ENCODE results near the gene NOTCH1. TPM values are rescaled to one million over a fixed set of nuclear protein-coding genes. Genes with fewer than 3 reads are reported as not detected.

Gene NOTCH1
- total RNA-seq, 1 donor: 10.5 TPM

DNA sequence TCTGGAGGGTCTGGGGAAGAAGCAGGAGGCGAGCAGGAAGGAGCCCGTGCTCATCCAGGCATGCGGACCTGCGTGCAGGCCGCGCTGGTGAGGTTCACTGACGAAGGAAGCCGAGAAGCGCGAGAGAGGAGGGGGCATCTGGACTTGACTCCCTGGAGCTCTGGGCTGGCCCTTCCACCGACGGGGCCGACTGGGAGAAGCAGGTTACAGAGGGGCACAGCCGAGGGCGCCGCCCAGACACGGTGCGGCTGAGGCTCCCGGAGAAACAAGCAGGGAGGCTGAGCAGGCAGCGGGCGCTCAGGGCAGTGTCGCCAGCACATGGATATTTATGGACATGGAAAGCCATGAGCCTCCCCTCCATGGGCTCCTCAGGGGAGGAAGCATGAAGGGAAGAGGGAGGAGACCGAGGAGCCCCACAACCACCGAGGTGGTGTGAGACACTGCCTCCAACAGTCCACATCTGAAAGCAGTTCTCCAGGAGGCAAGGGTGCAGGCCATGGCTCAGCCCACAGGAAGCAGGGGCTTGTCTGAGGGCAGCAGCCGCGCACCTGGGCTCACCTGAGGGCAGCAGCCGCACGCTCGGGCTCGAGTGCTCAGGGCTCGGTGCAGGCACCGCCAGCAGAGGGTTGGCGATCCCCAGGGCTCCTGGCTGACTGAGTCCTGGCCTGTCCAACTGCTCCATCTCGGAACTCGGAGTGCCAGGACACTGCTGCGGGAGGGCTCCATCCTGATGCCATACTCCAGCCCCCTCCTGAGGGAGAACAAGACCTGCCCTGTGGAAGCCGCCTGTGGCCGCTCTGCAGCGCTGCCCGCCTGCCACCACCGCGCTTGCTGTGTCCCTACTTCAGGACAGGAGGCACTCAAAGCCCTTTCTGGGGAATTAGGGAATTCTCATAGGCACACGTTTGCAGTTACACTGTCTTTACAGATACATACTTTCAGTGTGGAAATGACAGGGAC, 90.5 kb downstream of the NOTCH1 start:
- Histone ChIP-seq H2AFZ (ENCODE audit: low read length) (no peak overlapping the region), H3K79me2 (ENCODE audit: insufficient read depth, low read length) (peaks cover 12% of the 10 kb centered on the region), H3K4me3 (ENCODE audit: insufficient read depth, low read length) (no peak overlapping the region), H3K27me3 (ENCODE audit: insufficient read depth, low read length) (no peaks in the 10 kb centered on the region), H3K9me3 (ENCODE audit: low read depth, low read length) (no peaks in the 10 kb centered on the region), H3K4me2 (ENCODE audit: insufficient read depth, low read length) (no peak overlapping the region), H3K4me1 (ENCODE audit: insufficient read depth, low read length) (no peaks in the 10 kb centered on the region), H4K20me1 (ENCODE audit: insufficient read depth, low read length) (no peaks in the 10 kb centered on the region), H3K27ac (ENCODE audit: low read depth, low read length) (no peak overlapping the region), H3K36me3 (ENCODE audit: insufficient read depth, low read length) (peaks cover 85% of the 10 kb centered on the region)
- TF ChIP-seq, protein P1, sequence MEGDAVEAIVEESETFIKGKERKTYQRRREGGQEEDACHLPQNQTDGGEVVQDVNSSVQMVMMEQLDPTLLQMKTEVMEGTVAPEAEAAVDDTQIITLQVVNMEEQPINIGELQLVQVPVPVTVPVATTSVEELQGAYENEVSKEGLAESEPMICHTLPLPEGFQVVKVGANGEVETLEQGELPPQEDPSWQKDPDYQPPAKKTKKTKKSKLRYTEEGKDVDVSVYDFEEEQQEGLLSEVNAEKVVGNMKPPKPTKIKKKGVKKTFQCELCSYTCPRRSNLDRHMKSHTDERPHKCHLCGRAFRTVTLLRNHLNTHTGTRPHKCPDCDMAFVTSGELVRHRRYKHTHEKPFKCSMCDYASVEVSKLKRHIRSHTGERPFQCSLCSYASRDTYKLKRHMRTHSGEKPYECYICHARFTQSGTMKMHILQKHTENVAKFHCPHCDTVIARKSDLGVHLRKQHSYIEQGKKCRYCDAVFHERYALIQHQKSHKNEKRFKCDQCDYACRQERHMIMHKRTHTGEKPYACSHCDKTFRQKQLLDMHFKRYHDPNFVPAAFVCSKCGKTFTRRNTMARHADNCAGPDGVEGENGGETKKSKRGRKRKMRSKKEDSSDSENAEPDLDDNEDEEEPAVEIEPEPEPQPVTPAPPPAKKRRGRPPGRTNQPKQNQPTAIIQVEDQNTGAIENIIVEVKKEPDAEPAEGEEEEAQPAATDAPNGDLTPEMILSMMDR (IDR thresholded peaks at IDR 0.05; ENCODE audit: extremely low read depth, low read depth, low read length): no peak
- DNase-seq (ENCODE audit: insufficient read length, low spot score, missing footprints): no peak

- Histone ChIP-seq H3K27me3 (ENCODE audit: insufficient read depth, low read length) (no peaks in the 10 kb centered on the region), H3K9me3 (ENCODE audit: low read depth, low read length) (no peaks in the 10 kb centered on the region), H3K4me2 (ENCODE audit: insufficient read depth, low read length) (no peak overlapping the region), H2AFZ (ENCODE audit: low read length) (no peak overlapping the region), H3K79me2 (ENCODE audit: insufficient read depth, low read length) (peaks cover 12% of the 10 kb centered on the region), H3K4me1 (ENCODE audit: insufficient read depth, low read length) (no peaks in the 10 kb centered on the region), H3K4me3 (ENCODE audit: insufficient read depth, low read length) (no peak overlapping the region), H3K36me3 (ENCODE audit: insufficient read depth, low read length) (peaks cover 87% of the 10 kb centered on the region), H3K27ac (ENCODE audit: low read depth, low read length) (no peak overlapping the region), H4K20me1 (ENCODE audit: insufficient read depth, low read length) (no peaks in the 10 kb centered on the region)
- no peak for DNase-seq (ENCODE audit: insufficient read length, low spot score, missing footprints)
- TF ChIP-seq, protein P1 (IDR thresholded peaks at IDR 0.05; ENCODE audit: extremely low read depth, low read depth, low read length): no peak
Observed at GRCh38 chr9:136454026-136454796, 91.6 kb downstream of the NOTCH1 start.

GRCh38 chr9:136453326-136453725, 92.5 kb downstream of the NOTCH1 start:
- TF ChIP-seq, protein P1 (IDR thresholded peaks at IDR 0.05; ENCODE audit: extremely low read depth, low read depth, low read length): no peak
- no peaks in the 10 kb centered on the region for H4K20me1 ChIP-seq (ENCODE audit: insufficient read depth, low read length)
- H3K4me1 ChIP-seq (ENCODE audit: insufficient read depth, low read length): no peaks in the 10 kb centered on the region
- no peaks in the 10 kb centered on the region for H3K9me3 ChIP-seq (ENCODE audit: low read depth, low read length)
- no peak overlapping the region for H3K4me3 ChIP-seq (ENCODE audit: insufficient read depth, low read length)
- no peak overlapping the region for H3K4me2 ChIP-seq (ENCODE audit: insufficient read depth, low read length)
- no peak overlapping the region for H2AFZ ChIP-seq (ENCODE audit: low read length)
- H3K27ac ChIP-seq (ENCODE audit: low read depth, low read length): no peak overlapping the region
- H3K36me3 ChIP-seq (ENCODE audit: insufficient read depth, low read length): peaks cover 87% of the 10 kb centered on the region
- no peaks in the 10 kb centered on the region for H3K27me3 ChIP-seq (ENCODE audit: insufficient read depth, low read length)
- DNase-seq (ENCODE audit: insufficient read length, low spot score, missing footprints): no peak
- H3K79me2 ChIP-seq (ENCODE audit: insufficient read depth, low read length): peaks cover 12% of the 10 kb centered on the region

Measured in osteoblast (primary cell).